ENCODE data around the gene REXO1. TPM values are rescaled to one million over a fixed set of nuclear protein-coding genes. Genes with fewer than 3 reads are reported as not detected.

REXO1 gene
- total and polyA plus RNA-seq, 2 of the 13 experiments (the other 11 are each of a cell fraction or from before 2014, with no cell fraction given): 5.0 to 11.2 TPM

- TF ChIP-seq GFI1 (CRISPR knock-in tag; IDR thresholded peaks at IDR 0.05; ENCODE audit: borderline replicate concordance): no peak
- TF ChIP-seq TARDBP (CRISPR knock-in tag; IDR thresholded peaks at IDR 0.05): peak; percentile 61; the same call in 1 of the 2 replicates
- TF ChIP-seq ZNF160 (CRISPR knock-in tag; IDR thresholded peaks at IDR 0.05): no peak
- TF ChIP-seq, protein P1, sequence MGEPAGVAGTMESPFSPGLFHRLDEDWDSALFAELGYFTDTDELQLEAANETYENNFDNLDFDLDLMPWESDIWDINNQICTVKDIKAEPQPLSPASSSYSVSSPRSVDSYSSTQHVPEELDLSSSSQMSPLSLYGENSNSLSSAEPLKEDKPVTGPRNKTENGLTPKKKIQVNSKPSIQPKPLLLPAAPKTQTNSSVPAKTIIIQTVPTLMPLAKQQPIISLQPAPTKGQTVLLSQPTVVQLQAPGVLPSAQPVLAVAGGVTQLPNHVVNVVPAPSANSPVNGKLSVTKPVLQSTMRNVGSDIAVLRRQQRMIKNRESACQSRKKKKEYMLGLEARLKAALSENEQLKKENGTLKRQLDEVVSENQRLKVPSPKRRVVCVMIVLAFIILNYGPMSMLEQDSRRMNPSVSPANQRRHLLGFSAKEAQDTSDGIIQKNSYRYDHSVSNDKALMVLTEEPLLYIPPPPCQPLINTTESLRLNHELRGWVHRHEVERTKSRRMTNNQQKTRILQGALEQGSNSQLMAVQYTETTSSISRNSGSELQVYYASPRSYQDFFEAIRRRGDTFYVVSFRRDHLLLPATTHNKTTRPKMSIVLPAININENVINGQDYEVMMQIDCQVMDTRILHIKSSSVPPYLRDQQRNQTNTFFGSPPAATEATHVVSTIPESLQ (CRISPR knock-in tag; conservative IDR thresholded peaks at IDR 0.05): no peak
- peak; percentile 53; the same call in 1 of the 2 replicates for TF ChIP-seq ZBTB34 (CRISPR knock-in tag; IDR thresholded peaks at IDR 0.05)
- TF ChIP-seq ZBTB14 (CRISPR knock-in tag; IDR thresholded peaks at IDR 0.05): no peak
- no peak for TF ChIP-seq ZNF441 (CRISPR knock-in tag; IDR thresholded peaks at IDR 0.05; ENCODE audit: borderline replicate concordance)
- no peak for TF ChIP-seq PAX8 (CRISPR knock-in tag; IDR thresholded peaks at IDR 0.05; ENCODE audit: borderline replicate concordance)
- no peak for TF ChIP-seq IRX3 (CRISPR knock-in tag; IDR thresholded peaks at IDR 0.05; ENCODE audit: borderline replicate concordance, low read depth)
- no peak for TF ChIP-seq MAF1 (CRISPR knock-in tag; IDR thresholded peaks at IDR 0.05; ENCODE audit: borderline replicate concordance)
- TF ChIP-seq ZFX (CRISPR knock-in tag; IDR thresholded peaks at IDR 0.05; ENCODE audit: low read depth): peak; percentile 55
- no peak for TF ChIP-seq ZNF597 (CRISPR knock-in tag; IDR thresholded peaks at IDR 0.05)
- no peak for TF ChIP-seq ZNF674 (CRISPR knock-in tag; IDR thresholded peaks at IDR 0.05; ENCODE audit: low read depth)
- TF ChIP-seq, protein P2, sequence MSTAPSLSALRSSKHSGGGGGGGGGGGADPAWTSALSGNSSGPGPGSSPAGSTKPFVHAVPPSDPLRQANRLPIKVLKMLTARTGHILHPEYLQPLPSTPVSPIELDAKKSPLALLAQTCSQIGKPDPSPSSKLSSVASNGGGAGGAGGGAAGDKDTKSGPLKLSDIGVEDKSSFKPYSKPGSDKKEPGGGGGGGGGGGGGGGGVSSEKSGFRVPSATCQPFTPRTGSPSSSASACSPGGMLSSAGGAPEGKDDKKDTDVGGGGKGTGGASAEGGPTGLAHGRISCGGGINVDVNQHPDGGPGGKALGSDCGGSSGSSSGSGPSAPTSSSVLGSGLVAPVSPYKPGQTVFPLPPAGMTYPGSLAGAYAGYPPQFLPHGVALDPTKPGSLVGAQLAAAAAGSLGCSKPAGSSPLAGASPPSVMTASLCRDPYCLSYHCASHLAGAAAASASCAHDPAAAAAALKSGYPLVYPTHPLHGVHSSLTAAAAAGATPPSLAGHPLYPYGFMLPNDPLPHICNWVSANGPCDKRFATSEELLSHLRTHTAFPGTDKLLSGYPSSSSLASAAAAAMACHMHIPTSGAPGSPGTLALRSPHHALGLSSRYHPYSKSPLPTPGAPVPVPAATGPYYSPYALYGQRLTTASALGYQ (CRISPR knock-in tag; IDR thresholded peaks at IDR 0.05): no peak
- TF ChIP-seq ZNF672 (CRISPR knock-in tag; IDR thresholded peaks at IDR 0.05): no peak
- TF ChIP-seq RCOR2 (CRISPR knock-in tag; IDR thresholded peaks at IDR 0.05): no peak
- TF ChIP-seq ZNF34 (CRISPR knock-in tag; IDR thresholded peaks at IDR 0.05; ENCODE audit: borderline replicate concordance): no peak
- peak; percentile 67 for TF ChIP-seq ZFY (CRISPR knock-in tag; IDR thresholded peaks at IDR 0.05)
- TF ChIP-seq ZFP37 (CRISPR knock-in tag; IDR thresholded peaks at IDR 0.05; ENCODE audit: borderline replicate concordance): no peak
- no peak for TF ChIP-seq GTF2F1 (IDR thresholded peaks at IDR 0.05; ENCODE audit: low read length)
- TF ChIP-seq ZSCAN30 (CRISPR knock-in tag; IDR thresholded peaks at IDR 0.05): no peak
- TF ChIP-seq FOXC1 (CRISPR knock-in tag; IDR thresholded peaks at IDR 0.05; ENCODE audit: borderline replicate concordance): no peak
- TF ChIP-seq PLRG1 (conservative IDR thresholded peaks at IDR 0.05): no peak
These were observed 8.4 kb downstream of the REXO1 start (continued) for GRCh38 chr19:1839658-1840540.

Data from HepG2 (cell line).